HEK293 (cell line): ENCODE measurements around the gene NCOR2.

ENCODE experiments used
- KLF10 ChIP-seq: fragments of 450-650 bp; IDR thresholded peaks from 2 replicates; pipeline ENCODE4 v1.5.1; 2018; ENCODE audit warnings: missing biosample characterization, mild to moderate bottlenecking, missing genetic modification characterization
- PATZ1 ChIP-seq: fragments of 450-650 bp; formaldehyde crosslinking; IDR thresholded peaks from 2 replicates; pipeline ENCODE4 v1.5.1; 2016; ENCODE audit warnings: missing biosample characterization, missing genetic modification characterization
- SALL2 ChIP-seq: fragments of 450-650 bp; formaldehyde crosslinking; IDR thresholded peaks from 2 replicates; pipeline ENCODE4 v1.5.0; 2017; ENCODE audit warnings: missing biosample characterization, mild to moderate bottlenecking, missing genetic modification characterization, borderline replicate concordance
- TSHZ1 ChIP-seq: fragments of 450-650 bp; formaldehyde crosslinking; IDR thresholded peaks from 2 replicates; pipeline ENCODE4 v1.5.1; 2016; ENCODE audit warnings: missing biosample characterization, missing genetic modification characterization, borderline replicate concordance
- ZBTB48 ChIP-seq: fragments of 450-650 bp; formaldehyde crosslinking; IDR thresholded peaks from 2 replicates; pipeline ENCODE4 v1.5.1; 2016; ENCODE audit warnings: missing biosample characterization, missing genetic modification characterization
- ZFP69B ChIP-seq: fragments of 450-650 bp; formaldehyde crosslinking; IDR thresholded peaks from 2 replicates; pipeline ENCODE4 v1.5.1; 2016; ENCODE audit warnings: missing biosample characterization, missing genetic modification characterization
- ZNF133 ChIP-seq: fragments of 450-650 bp; formaldehyde crosslinking; IDR thresholded peaks from 2 replicates; pipeline ENCODE4 v1.5.1; 2016; ENCODE audit warnings: missing biosample characterization, missing genetic modification characterization
- ZNF148 ChIP-seq: fragments of 450-650 bp; formaldehyde crosslinking; IDR thresholded peaks from 2 replicates; pipeline ENCODE4 v1.5.0; 2017; ENCODE audit warnings: missing biosample characterization, missing genetic modification characterization, borderline replicate concordance
- ZNF19 ChIP-seq: fragments of 450-650 bp; formaldehyde crosslinking; IDR thresholded peaks from 2 replicates; pipeline ENCODE4; 2016; ENCODE audit warnings: missing biosample characterization, missing genetic modification characterization, low read depth
- ZNF280C ChIP-seq: fragments of 450-650 bp; formaldehyde crosslinking; IDR thresholded peaks from 2 replicates; pipeline ENCODE4 v1.5.1; 2016; ENCODE audit warnings: missing biosample characterization, missing genetic modification characterization
- ZNF324 ChIP-seq: fragments of 450-650 bp; formaldehyde crosslinking; IDR thresholded peaks from 2 replicates; pipeline ENCODE4 v1.5.1; 2016; ENCODE audit warnings: missing biosample characterization, missing genetic modification characterization
- ZNF362 ChIP-seq: fragments of 450-650 bp; formaldehyde crosslinking; IDR thresholded peaks from 2 replicates; pipeline ENCODE4 v1.5.1; 2016; ENCODE audit warnings: missing biosample characterization, missing genetic modification characterization
- ZNF366 ChIP-seq: fragments of 450-650 bp; formaldehyde crosslinking; conservative IDR thresholded peaks from 2 replicates; pipeline ENCODE4 v1.5.1; 2016; ENCODE audit warnings: missing biosample characterization, missing genetic modification characterization
- ZNF398 ChIP-seq: fragments of 450-650 bp; formaldehyde crosslinking; IDR thresholded peaks from 2 replicates; pipeline ENCODE4 v1.5.1; 2017; ENCODE audit warnings: missing biosample characterization, missing genetic modification characterization
- ZNF501 ChIP-seq: fragments of 450-650 bp; formaldehyde crosslinking; IDR thresholded peaks from 2 replicates; pipeline ENCODE4 v1.5.1; 2016; ENCODE audit warnings: missing biosample characterization, missing genetic modification characterization
- ZNF561 ChIP-seq: fragments of 450-650 bp; IDR thresholded peaks from 2 replicates; pipeline ENCODE4 v1.5.1; 2018; ENCODE audit warnings: missing biosample characterization, missing genetic modification characterization, borderline replicate concordance
- ZNF580 ChIP-seq: fragments of 450-650 bp; formaldehyde crosslinking; IDR thresholded peaks from 2 replicates; pipeline ENCODE4 v1.5.1; 2016; ENCODE audit warnings: missing biosample characterization, missing genetic modification characterization
- ZNF596 ChIP-seq: fragments of 450-650 bp; IDR thresholded peaks from 2 replicates; pipeline ENCODE4 v1.5.0; 2018; ENCODE audit warnings: missing biosample characterization, mild to moderate bottlenecking, missing genetic modification characterization, moderate library complexity
- ZNF610 ChIP-seq: fragments of 450-650 bp; formaldehyde crosslinking; IDR thresholded peaks from 2 replicates; pipeline ENCODE4 v1.5.1; 2016; ENCODE audit warnings: missing biosample characterization, missing genetic modification characterization, borderline replicate concordance
- ZNF645 ChIP-seq: fragments of 450-650 bp; formaldehyde crosslinking; IDR thresholded peaks from 2 replicates; pipeline ENCODE4; 2016; ENCODE audit warnings: missing biosample characterization, missing genetic modification characterization
- ZNF660 ChIP-seq: fragments of 450-650 bp; IDR thresholded peaks from 2 replicates; pipeline ENCODE4 v1.5.1; 2018; ENCODE audit warnings: missing biosample characterization, mild to moderate bottlenecking, missing genetic modification characterization

The NCOR2 gene

GRCh38 chr12:124609041-124609989, 41.9 kb upstream of the NCOR2 start (continued):
- TF ChIP-seq PATZ1 (tag by site-specific recombination), result peak; percentile 68
- peak; percentile 84 for TF ChIP-seq KLF10
- no peak for TF ChIP-seq ZNF133 (tag by site-specific recombination)
- TF ChIP-seq ZNF596 (tag by site-specific recombination), result no peak
- peak; percentile 36; the same call in 1 of the 2 replicates for TF ChIP-seq ZNF561
- no peak for TF ChIP-seq ZNF645 (tag by site-specific recombination)
- TF ChIP-seq ZNF19 (tag by site-specific recombination), result no peak
- no peak for TF ChIP-seq ZNF362 (tag by site-specific recombination)
- no peak; the same call in 1 of the 2 replicates for TF ChIP-seq ZNF366
- TF ChIP-seq ZNF580, result peak; percentile 81; the same call in 1 of the 2 replicates
- TF ChIP-seq ZNF324 (tag by site-specific recombination), result peak; percentile 80
- TF ChIP-seq TSHZ1 (tag by site-specific recombination), result peak; percentile 47; the same call in 1 of the 2 replicates
- peak; percentile 52; the same call in 1 of the 2 replicates for TF ChIP-seq ZNF610 (tag by site-specific recombination)
- no peak for TF ChIP-seq ZNF660 (tag by site-specific recombination)
- peak; percentile 97 for TF ChIP-seq ZFP69B (tag by site-specific recombination)
- no peak for TF ChIP-seq ZNF148 (tag by site-specific recombination)
- no peak for TF ChIP-seq ZBTB48 (tag by site-specific recombination)
- TF ChIP-seq ZNF280C (tag by site-specific recombination), result no peak
- TF ChIP-seq ZNF398, result no peak
- TF ChIP-seq SALL2, result no peak
- TF ChIP-seq ZNF501, result 0 out of 2 replicates have a peak, but pooled peaks have one; percentile 27
